ENCODE data around the gene DIAPH3.

The DIAPH3 gene

DNA sequence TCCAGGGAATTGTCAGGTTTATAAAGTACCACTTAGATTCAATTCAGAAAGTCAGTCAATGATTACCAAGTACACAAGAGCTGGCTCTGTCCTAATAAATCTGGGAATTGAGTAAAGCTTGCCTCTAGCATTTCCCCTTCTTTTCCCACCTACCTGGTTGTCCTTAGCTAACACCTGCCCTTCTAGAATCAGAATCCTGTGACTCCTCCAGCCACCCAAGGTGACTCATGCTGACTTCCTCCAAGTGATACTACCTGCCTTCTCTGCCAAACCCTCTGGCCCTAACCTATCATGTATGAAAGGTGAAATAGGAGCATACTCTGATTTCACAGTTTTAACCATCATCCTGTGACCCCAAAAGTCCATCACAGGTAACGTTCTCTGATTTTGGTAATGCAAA is 151.2 kb downstream of the DIAPH3 start:
- DNase-seq = no peak

DNA sequence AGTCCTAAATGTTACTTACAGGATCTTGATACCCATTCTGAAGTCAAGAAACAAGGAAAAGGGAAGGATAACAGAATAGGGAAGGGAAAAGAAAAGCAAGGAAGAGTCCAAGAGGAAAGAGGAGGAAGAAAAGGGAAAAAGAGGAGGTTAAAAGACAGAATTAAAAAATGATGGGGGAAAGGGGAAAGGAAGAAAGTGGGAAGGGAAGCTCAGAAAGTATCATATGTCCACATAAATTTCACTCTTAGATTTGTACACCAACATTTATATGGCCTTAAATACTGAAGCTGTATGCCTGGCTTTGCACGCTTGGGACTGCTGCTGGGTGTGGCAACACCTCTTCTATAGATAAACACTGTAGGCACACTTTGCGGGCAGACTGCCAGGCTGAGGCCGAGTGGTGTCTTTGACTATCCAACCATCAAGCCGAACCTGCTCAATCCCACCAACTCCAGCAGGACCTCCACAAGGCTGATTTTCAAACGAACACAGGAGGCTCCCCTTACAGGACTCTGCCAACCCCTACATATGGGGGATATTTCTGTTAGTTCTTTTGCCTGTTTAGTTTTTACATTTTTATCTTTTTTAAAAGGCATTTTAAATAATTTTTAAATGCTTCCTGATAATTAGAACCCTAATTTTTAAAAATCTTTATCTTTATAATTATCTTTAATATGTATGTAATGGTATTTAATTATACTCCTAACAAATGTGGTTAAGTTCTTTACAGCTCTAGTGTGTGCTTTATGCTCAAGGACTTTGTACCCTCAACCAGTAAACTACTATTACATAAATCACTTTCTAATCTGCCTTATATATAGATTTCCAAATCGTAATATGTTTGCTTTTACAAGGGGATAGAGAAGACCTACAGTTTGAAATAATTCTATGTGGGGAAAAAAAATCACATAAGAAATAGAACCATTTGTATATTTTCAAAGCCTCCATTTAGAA is 154.2 kb downstream of the DIAPH3 start:
- no peak for DNase-seq

DNA sequence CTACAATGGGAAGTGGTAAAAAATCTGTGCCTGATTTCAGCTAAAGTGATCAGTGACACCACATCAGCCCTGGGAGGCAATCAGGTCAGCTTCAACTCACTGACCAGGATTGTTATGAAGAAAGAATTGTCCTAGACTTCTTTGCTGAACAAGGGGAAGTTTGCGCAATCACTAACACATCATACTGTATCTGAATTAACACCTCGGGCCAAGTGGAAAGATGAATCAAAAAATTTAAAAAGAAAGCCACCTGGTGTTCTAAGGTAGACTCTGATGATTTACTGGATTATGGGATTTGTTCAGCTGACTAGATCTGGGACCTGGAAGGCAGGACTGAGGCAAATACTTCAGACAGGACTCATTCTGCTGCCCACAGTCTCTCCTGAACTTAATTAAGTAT is 161.8 kb downstream of the DIAPH3 start:
- no peak for DNase-seq

DNA sequence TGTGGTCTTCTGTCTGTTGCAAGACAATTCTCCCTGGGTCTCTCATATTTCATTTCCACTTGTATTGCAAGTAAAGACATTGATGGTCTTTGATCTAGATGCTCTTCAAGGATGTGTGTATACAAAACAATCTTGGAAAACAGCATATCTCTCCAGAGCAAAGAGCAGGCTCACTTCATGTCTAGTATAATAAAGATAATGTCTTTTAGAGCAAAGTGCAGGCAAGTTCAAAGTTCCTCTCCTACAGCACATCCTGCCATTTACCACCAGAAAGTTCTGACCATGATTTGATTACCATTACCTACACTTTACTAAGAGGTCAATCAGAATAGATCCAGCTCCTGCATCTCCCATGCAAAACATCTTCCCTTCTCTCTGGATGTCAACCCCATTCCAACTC is 162.8 kb downstream of the DIAPH3 start:
- no peak for DNase-seq

DNA sequence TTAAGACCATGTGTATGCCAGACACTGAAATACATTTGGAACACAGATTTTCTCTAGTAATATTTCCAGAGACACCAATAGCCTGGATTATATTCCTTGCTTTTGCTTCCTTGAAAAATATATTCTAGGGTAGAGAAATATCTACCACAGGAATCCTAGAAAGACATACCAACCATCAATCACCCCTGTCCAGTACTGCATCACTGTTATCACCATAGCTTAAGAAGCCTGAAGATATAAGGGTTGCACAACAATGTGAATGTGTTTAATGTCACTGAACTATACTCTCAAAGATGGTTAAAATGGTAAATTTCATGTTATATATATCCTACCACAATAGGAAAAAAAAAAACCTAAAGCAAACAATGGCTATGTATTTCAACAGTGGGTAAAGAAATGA is 163.6 kb downstream of the DIAPH3 start:
- no peak for DNase-seq

DNA sequence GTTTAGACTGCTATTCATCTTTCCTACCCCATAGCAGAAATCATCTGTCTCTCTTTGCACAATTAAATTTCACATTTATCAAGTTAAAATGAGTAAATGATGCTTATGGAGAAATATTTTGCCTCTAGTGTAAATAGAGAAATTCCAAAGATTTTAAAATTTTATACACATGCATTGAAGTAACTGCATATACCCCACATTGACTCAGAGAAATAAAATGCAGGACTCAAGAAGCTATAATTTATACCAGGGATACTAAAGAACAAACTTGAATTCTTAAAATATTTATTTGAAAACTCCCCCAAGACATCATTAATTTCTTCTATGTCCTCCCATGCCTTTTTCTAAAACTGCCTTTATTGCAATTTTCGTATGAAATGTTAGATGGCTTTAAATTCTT is 165.8 kb downstream of the DIAPH3 start:
- DNase-seq = no peak

DNA sequence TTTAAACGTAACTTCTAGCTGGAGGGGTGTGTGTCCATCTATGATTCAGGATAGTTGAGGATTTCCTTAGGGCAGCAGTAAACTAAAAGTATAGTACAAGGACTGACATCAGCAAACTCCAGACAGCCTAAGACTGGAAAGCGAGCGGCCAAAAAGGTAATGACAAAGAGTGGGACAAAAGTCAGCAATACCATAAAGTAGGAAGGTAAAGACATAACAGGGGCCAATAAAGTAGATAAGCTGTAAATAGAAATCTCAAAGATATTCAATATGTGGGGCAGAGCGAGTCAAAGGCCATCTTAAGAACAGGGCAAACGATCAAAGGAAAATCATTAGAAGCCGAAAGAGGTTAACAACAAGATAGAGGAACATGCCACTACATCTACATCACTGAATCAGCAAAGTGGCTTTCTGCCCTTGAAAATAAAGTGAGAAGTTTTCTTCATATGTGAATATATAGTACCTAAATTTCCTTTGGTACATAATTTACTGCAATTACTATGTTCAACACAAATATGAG is 167.2 kb downstream of the DIAPH3 start:
- no peak for DNase-seq

DNA sequence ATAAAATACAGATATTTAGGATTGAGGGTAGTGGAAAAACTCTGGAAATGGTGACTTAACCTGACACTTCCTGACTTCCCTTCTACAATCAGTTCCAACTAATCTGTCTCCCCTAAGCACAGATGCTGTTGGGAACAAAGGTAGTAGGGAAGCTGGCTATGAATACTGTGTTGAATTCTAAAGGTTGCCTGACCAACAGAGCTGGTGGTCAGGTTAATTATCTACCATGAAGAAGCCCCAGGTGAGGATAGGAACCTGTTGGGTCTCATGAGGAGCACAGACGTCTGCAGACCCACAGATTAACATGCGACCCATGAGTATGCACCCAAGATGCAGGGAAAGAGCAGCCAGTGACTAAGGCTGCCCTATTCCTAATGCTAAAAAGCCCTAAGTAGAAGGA is 172.3 kb downstream of the DIAPH3 start:
- no peak for DNase-seq

DNA sequence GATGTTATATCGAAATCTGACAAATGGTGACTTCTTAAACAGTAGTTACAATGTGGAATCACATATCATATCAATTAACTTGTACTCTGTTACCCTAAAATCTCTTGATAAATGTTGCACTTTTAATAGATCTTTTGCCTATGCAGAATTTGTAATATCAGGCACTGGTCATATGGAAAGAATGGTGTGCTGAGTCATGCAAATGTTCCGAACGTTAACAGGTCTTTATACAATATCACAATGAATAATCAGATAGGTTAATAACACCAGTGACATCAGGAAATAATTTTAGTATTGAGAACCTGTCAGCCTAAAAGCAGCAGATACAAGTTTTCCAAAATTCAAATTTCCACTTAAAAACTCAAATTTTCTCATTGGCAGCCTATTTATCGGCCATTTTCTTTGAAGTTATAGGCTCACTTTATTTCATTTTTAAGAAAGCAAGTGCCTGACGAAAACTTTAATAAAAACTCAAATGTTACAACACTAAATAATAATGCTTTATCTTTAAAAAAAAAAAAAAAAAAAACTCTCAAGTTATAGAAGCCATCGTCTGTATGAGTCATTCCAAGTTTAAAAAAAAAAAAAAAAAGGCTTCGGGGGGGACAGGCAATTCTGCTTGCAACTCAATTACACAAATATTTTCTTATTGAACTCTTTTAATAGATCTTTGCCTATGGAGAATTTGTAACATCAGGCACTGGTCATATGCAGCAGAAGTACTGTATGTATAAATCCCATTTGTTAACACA is 180.9 kb downstream of the DIAPH3 start:
- no peak for DNase-seq

DNA sequence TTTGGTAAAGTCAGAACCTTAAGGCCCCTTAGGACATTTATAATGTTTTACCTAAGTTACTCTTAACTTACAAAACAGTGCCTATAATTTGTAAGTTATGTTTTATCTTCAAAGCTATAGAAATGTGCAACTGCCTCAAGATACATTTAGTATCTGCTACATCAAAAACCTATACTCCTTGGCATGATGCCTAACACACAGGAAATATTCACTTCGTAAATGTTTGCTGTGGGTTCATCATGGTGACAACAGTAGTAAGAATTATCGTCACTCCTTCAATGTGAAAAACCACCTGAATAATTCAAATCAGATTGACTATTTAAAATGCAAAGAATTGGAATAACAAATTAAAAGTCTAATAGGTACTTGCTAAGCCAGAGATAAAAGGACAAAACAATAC is 184.1 kb downstream of the DIAPH3 start:
- no peak for DNase-seq

DNA sequence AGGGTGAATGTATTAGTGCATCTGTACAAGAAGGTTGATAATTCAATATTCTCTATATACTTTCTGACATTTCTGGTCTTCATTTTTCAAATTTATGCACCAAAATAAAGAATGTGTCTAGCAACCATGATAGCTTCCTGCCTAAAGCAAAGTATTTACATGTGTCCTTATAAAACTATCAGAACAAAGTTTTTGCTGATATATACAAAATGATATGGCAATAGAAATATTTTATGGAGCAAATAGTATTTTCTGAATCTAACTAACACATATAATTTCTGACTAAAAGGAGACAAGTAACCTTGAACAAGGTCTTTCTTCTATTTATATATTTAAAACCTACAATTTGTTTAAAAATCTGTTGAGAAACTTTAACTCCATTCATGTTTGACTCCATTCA is 184.9 kb downstream of the DIAPH3 start:
- no peak for DNase-seq

DNA sequence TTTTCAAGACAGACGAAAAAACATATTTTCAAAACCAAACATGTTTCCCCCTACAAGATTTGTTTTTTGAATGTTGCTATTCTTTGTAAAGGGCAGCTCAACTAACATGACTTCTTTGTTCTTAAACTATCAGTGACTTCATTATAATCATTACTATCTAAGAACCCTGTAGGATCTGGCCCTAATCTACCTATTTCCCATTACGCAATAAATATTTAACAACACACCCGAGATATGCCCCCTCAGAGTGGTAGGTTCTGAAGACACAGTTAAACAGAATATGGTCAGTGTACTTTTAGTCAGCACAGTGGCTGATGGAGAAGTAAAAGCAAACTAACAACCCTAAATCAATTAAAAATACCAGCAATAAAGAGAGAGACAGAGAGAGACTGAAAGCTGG is 186.9 kb downstream of the DIAPH3 start:
- DNase-seq = no peak

DNA sequence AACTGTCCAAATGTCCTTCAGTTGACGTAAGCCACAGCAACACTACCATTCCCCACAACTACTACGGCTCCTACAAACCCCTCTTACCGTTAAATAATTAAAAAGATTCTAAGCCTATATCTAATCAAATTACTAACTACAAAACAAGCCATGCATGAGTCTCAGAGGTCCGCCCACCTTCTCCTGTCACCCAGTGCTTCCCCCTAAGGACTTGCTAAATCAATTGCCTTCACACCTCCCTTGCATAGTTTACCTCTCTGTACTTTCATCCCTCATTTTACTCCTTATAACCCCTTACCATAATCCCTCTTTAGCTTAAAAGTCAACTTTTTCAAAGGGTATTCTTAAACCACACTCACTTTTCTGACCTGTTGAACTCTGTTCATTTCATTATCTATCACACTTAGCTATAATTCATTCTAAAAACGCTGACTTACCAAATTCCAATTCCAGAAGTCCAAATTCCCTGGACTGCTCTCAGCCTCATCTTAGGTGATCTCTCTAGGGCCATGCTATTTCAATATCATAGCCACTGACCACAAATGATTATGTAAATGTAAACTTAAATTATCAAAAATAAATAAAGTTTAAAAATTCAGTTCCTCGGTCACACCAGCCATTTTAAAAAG is 187.8 kb downstream of the DIAPH3 start:
- no peak for DNase-seq

DNA sequence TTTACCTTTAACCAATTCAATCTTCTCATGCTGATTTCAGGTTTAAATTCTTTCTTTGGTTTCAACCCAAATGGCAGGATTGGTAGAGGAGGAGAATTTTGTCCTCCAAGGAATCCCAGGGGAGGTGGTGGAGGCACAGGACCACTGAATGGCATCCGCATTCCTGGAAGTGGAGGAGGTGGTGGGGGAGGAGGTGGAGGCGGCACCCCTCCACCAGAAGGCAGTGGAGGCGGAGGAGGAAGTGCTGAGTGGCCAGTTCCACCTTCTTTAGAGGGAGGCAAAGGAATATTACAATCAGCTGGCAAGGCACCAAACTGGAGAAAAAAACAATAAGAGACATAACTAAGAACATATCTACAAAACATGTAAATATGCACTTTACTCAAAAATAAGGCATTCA is 192.9 kb downstream of the DIAPH3 start:
- DNase-seq = no peak

DNA sequence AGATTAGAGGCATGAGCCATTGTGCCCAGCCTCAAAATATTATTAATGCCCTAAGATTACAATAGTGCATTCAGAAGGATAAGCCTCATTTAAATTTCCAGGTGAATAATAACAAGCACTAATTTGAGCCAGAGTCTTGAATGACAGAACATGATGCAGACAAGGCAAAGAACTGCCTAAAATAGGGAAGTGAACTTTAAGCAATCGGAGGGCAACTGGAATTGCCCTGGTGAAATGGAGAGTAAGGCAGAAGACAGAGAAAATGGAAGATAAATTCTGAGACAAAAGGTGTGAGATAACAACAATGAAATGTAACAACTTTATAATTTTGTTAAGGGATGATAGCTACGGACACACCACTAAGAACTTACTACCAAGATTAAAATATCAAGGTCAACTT is 199.9 kb downstream of the DIAPH3 start:
- no peak for DNase-seq

DNA sequence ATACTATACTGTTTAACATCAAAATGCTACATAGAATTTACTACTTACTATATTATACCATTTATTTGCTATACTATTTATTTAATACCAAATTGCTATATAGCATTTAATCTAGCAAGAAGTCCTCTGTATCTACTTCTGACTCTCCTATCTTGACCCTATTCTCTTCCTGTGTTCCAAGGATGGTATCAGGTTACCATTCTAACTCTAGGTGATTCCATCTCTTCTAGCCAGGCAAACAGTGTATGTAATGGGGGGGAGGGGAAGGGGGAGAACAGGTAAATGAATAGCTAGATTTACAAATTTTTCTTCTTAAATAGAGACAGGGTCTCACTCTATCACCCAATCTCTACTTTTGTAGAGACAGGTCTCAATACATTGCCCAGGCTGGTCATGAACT is 200.3 kb downstream of the DIAPH3 start:
- no peak for DNase-seq

DNA sequence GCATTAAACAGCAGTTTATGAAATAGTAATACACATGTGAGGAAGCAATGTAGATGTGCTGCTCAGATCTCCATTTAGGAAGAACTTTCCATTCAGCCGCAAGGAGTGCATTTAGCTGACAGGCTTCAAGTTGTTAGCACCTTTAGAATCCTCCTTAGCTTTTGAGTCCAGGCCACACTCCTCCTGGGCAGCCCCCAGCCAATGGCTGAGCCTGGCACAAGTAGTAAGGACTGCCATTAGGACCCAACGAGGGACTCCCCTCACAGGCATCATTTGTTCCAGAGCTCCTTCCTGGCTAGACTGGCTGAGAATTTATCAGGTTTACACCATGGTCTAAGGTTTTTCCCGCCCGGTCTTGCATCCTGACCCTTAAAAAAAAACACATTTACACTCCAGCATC is 201.4 kb downstream of the DIAPH3 start:
- no peak for DNase-seq

DNA sequence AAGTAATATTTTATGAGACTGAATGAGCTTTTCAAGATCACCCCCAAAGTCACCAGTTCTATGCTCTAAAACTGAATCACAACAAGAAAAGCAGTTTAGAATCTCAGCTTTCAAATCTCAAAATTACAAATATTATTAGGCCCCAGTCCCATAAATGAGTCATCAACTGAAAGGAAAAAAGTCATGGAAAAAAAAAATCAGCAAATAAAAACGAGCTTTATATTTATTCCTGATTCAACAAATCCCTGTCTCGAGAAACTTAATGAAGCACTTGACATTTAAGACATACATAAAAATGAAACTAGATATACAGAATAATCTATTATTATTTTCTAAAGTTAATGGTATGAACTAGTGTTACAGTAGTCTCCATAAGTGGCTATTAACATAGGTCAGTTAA is 203.0 kb downstream of the DIAPH3 start:
- no peak for DNase-seq

DNA sequence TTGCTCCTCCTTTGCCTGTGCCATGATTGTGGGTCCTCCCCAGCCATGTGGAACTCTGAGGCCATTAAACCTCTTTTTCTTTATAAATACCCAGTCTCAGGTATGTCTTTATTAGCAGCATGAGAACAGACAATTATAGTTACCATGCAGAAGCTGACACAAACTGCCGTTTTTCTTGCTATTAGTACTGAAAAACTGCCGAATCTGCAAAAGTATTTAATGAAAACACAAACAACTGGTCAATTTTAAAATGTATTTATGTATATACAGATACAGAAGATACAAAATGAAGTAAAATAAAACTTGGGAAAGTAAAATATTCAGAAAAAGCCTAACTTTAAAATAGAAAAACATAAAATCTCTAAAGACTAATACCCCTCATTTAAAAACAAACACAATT is 206.3 kb downstream of the DIAPH3 start:
- DNase-seq = no peak

DNA sequence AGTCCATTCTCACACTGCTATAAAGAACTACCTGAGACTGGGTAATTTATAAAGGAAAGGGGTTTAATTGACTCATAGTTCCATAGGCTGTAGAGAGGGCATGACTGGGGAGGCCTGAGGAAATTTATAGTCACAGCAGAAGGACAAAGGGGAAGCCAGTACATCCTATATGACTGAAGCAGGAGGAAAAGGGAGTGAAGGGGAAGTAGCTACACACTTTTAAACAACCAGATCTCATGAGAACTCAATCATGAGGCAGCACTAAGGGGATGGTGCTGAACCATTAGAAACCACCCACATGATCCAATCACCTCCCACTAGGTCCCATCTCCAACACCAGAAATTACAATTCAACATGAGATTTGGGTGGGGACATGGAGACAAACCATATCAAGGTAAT is 209.1 kb downstream of the DIAPH3 start:
- no peak for DNase-seq

DNA sequence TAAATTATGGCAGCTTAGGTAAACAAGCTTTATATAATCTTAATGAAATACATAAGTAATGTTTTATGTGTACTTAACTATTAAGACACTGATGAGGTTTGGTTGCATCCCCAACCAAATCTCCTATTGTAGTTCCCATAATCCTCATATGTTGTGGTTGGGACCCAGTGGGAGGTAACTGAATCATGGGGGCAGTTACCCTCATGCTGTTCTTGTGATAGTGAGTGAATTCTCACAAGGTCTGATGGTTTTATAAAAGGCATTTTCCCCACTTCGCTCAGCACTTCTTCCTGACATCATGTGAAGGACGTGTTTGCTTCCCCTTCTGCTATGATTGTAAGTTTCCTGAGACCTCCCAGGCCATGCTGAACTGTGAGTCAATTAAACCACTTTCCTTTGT is 212.7 kb downstream of the DIAPH3 start:
- no peak for DNase-seq

DNA sequence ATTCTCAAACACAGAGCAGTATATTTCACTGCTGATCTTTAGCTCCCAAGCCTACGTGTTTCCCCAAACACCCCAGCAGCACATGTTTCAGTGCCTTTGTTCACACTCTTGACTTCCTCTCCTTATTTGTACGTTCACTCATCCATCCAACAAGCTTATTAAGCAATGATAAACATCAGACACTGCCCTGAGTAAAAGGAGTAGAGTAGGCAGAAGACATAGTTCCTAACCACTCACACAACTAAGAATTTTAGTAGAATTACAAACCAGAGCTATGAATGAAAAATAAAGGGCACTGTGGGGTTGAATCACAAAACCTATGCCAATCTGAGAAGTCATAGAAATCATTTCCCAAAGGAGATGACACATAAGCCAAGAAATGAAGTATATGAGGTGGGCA is 213.5 kb downstream of the DIAPH3 start:
- DNase-seq = no peak

DNA sequence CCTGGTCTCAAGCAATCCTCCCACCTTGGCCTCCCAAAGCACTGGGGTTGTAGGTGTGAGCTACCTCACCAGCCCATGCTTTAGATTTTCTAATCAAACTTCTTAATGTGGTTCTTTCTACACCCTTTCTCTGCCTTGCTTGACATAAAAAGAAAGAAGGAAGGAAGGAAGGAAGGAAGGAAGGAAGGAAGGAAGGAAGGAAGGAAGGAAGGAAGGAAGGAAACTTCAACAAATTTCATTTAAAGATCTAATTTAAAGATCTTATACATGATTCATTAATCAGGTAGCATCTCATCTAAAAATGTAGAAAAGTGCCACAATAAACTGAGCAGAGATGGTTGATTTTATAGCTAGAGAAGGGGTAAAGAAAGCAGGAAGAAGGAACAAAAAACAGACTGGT is 215.0 kb downstream of the DIAPH3 start:
- DNase-seq = no peak

DNA sequence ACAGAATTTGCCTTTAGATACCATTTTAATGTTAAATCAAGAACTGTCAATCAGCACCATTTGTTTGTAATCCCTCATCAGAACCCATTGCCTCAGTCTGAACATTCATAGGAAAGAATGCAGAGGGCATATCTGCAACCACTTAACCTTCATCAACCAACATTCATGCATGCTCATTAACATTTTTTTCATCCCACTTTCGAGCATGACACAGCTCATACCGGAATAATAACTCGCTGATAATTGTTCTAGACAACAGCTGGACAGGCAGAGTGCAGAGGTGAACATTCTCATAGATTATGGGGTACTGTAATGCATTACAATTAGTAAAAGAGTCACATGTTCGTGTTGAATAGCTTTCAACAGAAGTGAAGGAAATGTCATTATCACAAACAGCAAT is 216.8 kb downstream of the DIAPH3 start:
- DNase-seq = no peak
